Measurements from ENCODE around the gene ONECUT3. TPM values are rescaled to one million over a fixed set of nuclear protein-coding genes. Genes with fewer than 3 reads are reported as not detected.

The ONECUT3 gene
- total RNA-seq, 4 donors from 2014 or later: not detected

DNA sequence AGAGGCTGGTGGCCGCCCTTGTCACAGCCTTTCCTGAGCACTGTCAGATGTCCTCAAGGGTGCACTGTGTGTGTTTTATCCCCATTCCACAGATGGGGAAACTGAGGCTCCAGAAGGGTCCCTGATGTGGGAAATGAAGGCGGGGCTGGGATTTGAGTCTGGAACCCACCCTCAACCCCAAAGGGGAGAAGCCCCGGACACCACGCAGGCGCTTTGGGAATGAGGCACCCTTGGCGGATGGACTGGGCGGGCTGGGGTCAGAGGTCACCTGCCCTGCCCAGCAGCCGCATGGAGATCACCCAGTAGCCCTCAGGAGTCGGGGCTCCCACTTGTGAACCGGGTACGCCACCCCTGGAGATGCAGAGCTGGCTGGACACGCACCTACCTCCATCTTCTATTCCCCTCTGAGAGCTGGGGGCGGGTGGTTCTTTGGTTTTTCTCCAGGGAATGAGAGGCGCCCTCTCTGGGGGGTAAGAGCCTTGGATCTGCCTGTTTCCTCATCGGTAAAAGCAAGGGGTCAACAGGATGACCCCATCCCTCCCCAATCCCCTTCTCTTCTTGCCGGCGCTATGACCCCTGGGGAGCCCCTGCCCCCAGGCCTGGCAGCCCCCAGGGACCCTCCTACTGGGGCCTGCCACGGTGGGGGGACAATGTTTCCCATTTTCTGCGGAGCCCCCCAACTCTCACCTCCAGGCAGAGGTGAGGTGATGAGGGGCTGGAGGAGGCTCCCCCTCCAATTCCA lies 8.3 kb upstream of the ONECUT3 start:
- intact Hi-C loops (cut with DNase I; ENCODE audit: low total_unique reads): no loop called here
- H3K4me3 ChIP-seq (ENCODE audit: low read depth, poor library complexity, severe bottlenecking): no peak overlapping the region
- 14 to 16% methylated on average over 19 of the region's 19 CpGs for WGBS, 2 donors
- TF ChIP-seq, protein P1, sequence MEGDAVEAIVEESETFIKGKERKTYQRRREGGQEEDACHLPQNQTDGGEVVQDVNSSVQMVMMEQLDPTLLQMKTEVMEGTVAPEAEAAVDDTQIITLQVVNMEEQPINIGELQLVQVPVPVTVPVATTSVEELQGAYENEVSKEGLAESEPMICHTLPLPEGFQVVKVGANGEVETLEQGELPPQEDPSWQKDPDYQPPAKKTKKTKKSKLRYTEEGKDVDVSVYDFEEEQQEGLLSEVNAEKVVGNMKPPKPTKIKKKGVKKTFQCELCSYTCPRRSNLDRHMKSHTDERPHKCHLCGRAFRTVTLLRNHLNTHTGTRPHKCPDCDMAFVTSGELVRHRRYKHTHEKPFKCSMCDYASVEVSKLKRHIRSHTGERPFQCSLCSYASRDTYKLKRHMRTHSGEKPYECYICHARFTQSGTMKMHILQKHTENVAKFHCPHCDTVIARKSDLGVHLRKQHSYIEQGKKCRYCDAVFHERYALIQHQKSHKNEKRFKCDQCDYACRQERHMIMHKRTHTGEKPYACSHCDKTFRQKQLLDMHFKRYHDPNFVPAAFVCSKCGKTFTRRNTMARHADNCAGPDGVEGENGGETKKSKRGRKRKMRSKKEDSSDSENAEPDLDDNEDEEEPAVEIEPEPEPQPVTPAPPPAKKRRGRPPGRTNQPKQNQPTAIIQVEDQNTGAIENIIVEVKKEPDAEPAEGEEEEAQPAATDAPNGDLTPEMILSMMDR (IDR thresholded peaks at IDR 0.05): no peak
- no peak for TF ChIP-seq POLR2A (IDR thresholded peaks at IDR 0.05)
- DNase-seq (ENCODE audit: low spot score in 2 of 2): no peak

DNA sequence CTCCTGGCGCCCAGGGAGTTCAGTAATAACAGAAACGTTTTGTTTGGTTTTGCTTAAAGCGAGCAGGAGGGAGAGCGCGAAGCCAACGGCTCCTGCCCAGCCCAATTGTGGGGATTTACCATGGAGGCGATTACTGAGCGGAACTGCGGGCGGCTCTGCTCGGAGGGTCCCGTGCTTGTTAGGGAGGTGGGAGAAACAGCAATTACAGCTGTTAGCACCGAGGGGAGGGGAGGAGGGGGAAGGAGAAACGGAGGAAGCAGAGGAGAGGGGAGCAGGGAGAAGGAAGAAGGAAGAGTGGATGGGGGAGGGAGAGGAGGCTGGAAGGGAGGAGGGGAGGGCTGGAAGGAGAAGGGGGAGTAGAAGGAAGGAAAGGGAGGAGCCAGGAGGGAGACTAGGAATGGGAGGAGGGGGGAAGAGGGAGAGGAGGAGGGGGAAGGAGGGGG lies 7.7 kb upstream of the ONECUT3 start:
- no peak for TF ChIP-seq POLR2A (IDR thresholded peaks at IDR 0.05)
- TF ChIP-seq, protein P1 (IDR thresholded peaks at IDR 0.05): no peak
- H3K4me3 ChIP-seq (ENCODE audit: low read depth, poor library complexity, severe bottlenecking): no peak overlapping the region
- intact Hi-C loops (cut with DNase I; ENCODE audit: low total_unique reads): no loop called here
- 1 to 6% methylated on average over 13 to 14 of the region's 14 CpGs for WGBS, 2 donors
- DNase-seq (ENCODE audit: low spot score in 2 of 2): no peak

DNA sequence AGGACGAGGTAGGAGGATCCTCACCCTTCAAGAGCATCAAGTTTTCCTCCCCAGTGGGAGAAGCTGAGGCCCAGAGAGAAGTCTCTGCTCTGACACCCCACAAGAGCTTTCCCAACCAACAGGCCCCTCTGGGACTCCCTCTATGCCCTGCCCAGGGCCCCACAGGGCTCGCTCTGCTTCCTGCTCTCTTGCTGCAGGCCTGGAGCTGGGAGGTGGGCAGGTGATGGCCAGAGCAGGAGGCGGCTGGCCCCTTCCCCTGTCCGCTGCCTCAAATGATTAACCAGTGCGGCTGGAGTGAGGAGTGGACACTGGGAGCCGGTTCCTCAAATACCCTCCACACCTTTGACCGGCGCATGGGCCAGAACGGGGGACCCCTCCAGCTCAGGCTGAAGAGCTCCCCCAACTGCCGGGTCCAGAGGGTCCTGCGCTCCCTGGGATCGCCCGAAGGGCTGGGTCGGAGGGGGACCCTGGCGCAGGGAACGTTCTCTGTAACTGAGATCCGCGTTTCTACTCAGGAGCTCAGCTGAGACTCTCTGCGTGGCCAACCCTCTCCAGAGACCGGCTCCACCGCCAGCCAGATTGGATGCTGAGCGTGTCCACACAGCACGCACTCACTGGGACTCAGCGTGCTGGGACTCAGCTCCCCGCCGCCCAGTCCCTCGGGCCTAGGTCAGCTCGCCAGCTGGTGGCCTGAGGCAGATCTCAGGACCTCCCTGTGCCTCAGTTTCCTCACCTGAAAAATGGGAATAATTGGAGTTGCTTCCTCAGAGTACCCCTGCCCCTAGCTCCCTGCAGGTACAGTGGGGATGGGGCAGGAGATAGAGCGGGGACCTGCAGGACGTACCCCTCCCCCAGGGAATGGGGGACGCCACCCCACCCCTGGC lies 6.7 kb upstream of the ONECUT3 start:
- WGBS, 2 donors: 1 to 4% methylated on average over 16 to 25 of the region's 31 CpGs
- H3K4me3 ChIP-seq (ENCODE audit: low read depth, poor library complexity, severe bottlenecking): no peak overlapping the region
- no peak for TF ChIP-seq POLR2A (IDR thresholded peaks at IDR 0.05)
- TF ChIP-seq, protein P1 (IDR thresholded peaks at IDR 0.05): no peak
- DNase-seq (ENCODE audit: low spot score in 2 of 2): no peak
- intact Hi-C loops (cut with DNase I; ENCODE audit: low total_unique reads): no loop called here

DNA sequence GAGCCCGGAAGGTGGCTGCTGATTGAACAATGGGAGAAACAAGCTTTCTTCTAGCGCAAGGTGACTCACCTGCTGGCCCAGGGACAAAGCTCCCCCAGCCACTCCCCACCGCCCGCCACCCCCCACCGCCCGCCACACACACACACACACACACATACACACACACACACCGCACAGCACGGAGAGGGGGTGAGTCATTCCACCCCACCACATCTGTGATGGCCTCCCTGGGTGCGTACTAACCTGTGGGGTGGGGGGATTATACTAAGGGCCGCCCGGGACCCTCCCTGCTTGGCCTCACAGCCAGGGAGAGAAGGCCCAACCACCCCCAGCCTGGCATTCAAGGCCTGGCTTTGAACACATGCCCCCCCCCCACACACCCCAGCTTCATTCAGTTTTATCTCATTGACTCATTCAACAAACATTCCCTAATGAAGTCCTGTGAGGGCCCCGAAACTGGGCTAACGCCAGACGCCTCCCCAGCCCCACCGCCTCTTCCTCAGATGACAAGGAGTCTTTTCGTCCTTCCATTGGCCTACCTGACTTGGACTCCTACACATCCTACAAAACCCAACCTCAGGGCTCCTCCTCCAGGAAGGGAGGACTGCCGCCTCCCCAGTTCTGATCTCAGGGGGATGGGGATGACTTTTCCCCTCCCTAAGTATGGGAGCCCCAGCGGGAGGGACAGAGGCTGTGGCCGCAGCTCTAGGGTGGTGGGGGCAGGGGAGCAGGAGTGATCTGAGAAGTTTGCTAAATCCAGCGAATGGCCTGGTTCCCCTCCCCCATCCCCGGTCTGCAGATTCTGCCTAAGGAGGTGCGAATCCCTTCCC lies 5.8 kb upstream of the ONECUT3 start:
- intact Hi-C loops (cut with DNase I; ENCODE audit: low total_unique reads): no loop called here
- WGBS, 2 donors: 2 to 4% methylated on average over 18 to 19 of the region's 22 CpGs
- TF ChIP-seq POLR2A (IDR thresholded peaks at IDR 0.05): no peak
- TF ChIP-seq, protein P1 (IDR thresholded peaks at IDR 0.05): no peak
- no peak overlapping the region for H3K4me3 ChIP-seq (ENCODE audit: low read depth, poor library complexity, severe bottlenecking)
- DNase-seq (ENCODE audit: low spot score in 2 of 2): no peak

DNA sequence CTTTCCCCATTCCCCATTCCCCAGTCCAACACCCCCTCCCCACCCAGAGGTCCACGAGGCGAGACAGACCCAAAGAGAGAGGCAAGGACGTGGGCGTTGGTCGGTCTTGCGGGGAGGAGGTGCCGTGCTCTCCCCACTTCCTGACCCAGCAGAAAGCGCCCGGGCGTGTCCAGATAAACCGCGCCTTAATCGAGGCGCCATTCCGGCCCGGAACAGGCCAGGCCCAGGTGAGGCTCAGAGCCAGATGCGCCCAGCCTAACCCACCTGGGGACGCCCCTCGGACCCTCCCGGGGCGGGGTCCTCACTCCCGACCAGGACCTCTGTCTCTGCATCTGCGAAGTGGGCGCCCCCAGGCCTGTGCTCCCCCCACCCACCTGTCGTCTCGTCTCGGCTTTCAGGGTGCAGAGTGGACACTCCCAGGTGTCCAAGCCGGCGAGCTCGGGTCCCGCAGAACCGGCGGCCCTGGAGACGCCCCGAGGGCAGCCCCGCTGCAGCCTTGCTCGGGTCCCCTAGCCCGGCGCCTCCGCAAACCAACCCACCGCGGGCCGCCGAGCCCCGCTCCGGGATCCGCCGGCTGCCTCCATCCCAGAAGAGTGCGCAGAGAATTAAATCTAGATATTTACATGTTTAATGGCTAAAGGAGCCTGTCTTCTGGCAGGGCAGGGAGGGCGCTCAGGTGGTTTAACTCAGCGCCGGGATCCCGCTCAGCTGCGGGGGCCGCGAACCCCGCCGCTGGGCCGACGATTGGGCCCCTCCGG lies 5.0 kb upstream of the ONECUT3 start:
- 1 to 2% methylated on average over 29 to 50 of the region's 61 CpGs for WGBS, 2 donors
- intact Hi-C loops (cut with DNase I; ENCODE audit: low total_unique reads): no loop called here
- TF ChIP-seq POLR2A (IDR thresholded peaks at IDR 0.05): no peak
- TF ChIP-seq, protein P1 (IDR thresholded peaks at IDR 0.05): no peak
- no peak overlapping the region for H3K4me3 ChIP-seq (ENCODE audit: low read depth, poor library complexity, severe bottlenecking)
- no peak for DNase-seq (ENCODE audit: low spot score in 2 of 2)

All from lower leg skin (tissue), 4 donors.